SK-N-SH (cell line): ENCODE measurements around the gene UBASH3B. TPM values are rescaled to one million over a fixed set of nuclear protein-coding genes. Genes with fewer than 3 reads are reported as not detected.

Experiments used
- CTCF ChIA-PET: fragments of 300-600, 350-600 bp; formaldehyde crosslinking; extraction: SDS; loops from one replicate; lab custom pipeline; 2021; lab: Yijun Ruan, JAX
- POLR2A ChIA-PET: fragments of 350-600 bp; sonication (Branson Sonifier 250); formaldehyde crosslinking; extraction: SDS; loops from one replicate; lab custom pipeline; 2020; ENCODE audit warnings: antibody characterized with exemption, inconsistent platforms; lab: Yijun Ruan, JAX
- DNase-seq: peaks from one replicate; pipeline ENCODE4 v3.0.0; 2012
- H2AFZ ChIP-seq: fragments of 200-600 bp; sonication (generic); 2 replicates; pipeline ENCODE4 v1.8.1; 2016; ENCODE audit warnings: antibody characterized with exemption, mild to moderate bottlenecking, low read depth
- H3F3A ChIP-seq: fragments of 200-600 bp; sonication (generic); replicated peaks from 2 replicates; pipeline ENCODE3; 2016; ENCODE audit warnings: antibody characterized with exemption, mild to moderate bottlenecking; ENCODE audit not compliant: insufficient read depth
- H3K27ac ChIP-seq, 2 experiments: fragments of 200-500 bp in 1 of 2; fragments of 200-600 bp in 1 of 2; sonication (Bioruptor generic) in 1 of 2; sonication (generic), shearing (Covaris generic) in 1 of 2; 2 replicates each; pipeline versions ENCODE4 v1.5.1 to v1.6.1; 2014 to 2016; ENCODE audit warnings: low read depth in 2 of 2, inconsistent platforms in 1 of 2, low read length in 1 of 2, mild to moderate bottlenecking in 1 of 2, mixed read lengths in 1 of 2
- H3K27me3 ChIP-seq: fragments of 200-600 bp; sonication (generic), shearing (Covaris generic); 2 replicates; pipeline ENCODE4 v1.6.1; 2016; ENCODE audit warnings: mixed run types; ENCODE audit not compliant: insufficient read depth
- H3K36me3 ChIP-seq, 2 experiments: fragments of 200-500 bp in 1 of 2; fragments of 200-600 bp in 1 of 2; sonication (Bioruptor generic) in 1 of 2; sonication (generic) in 1 of 2; replicated peaks in 1 of 2; 2 replicates each; pipeline versions ENCODE3 to v1.5.1; 2014 to 2016; ENCODE audit warnings: low read length in 1 of 2, mild to moderate bottlenecking in 1 of 2; ENCODE audit not compliant: insufficient read depth in 2 of 2, control insufficient read depth in 1 of 2
- H3K4me1 ChIP-seq, 2 experiments: fragments of 200-500 bp in 1 of 2; fragments of 200-600 bp in 1 of 2; sonication (Bioruptor generic) in 1 of 2; sonication (generic), shearing (Covaris generic) in 1 of 2; 2 replicates each; pipeline versions ENCODE4 v1.5.1 to v1.6.1; 2014 to 2016; ENCODE audit warnings: low read depth in 1 of 2, low read length in 1 of 2, mixed run types in 1 of 2; ENCODE audit not compliant: insufficient read depth in 2 of 2, control insufficient read depth in 1 of 2
- H3K4me2 ChIP-seq: fragments of 200-600 bp; sonication (generic), shearing (Covaris generic); 2 replicates; pipeline ENCODE4 v1.6.1; 2017; ENCODE audit warnings: mixed run types
- H3K4me3 ChIP-seq, 2 experiments: fragments of 200-500 bp in 1 of 2; fragments of 200-600 bp in 1 of 2; sonication (Bioruptor generic) in 1 of 2; sonication (generic), shearing (Covaris generic) in 1 of 2; 2 replicates each; pipeline versions ENCODE4 v1.5.1 to v1.8.1; 2014 to 2016; ENCODE audit warnings: low read depth in 2 of 2, inconsistent platforms in 1 of 2, low read length in 1 of 2, mild to moderate bottlenecking in 1 of 2, mixed read lengths in 1 of 2, moderate library complexity in 1 of 2
- H3K79me2 ChIP-seq: fragments of 200-600 bp; sonication (generic); 2 replicates; pipeline ENCODE4 v1.8.1; 2017; ENCODE audit warnings: mild to moderate bottlenecking; ENCODE audit not compliant: insufficient read depth
- H3K9ac ChIP-seq: fragments of 200-600 bp; sonication (generic); 2 replicates; pipeline ENCODE4 v1.6.1; 2017; ENCODE audit warnings: mixed run types
- H3K9me2 ChIP-seq: fragments of 200-600 bp; sonication (generic); 2 replicates; pipeline ENCODE4 v1.6.1; 2017; ENCODE audit warnings: mixed run types
- H3K9me3 ChIP-seq: fragments of 200-600 bp; sonication (generic); 2 replicates; pipeline ENCODE4 v1.6.1; 2017; ENCODE audit warnings: mixed run types, mild to moderate bottlenecking, moderate library complexity
- H4K20me1 ChIP-seq: fragments of 200-600 bp; sonication (generic); 2 replicates; pipeline ENCODE4 v1.6.1; 2017; ENCODE audit warnings: mild to moderate bottlenecking, mixed run types; ENCODE audit not compliant: insufficient read depth
- CHD2 ChIP-seq: fragments of 150-350 bp; IDR thresholded peaks from 2 replicates; pipeline ENCODE4 v1.6.1; 2018; ENCODE audit warnings: low read length; ENCODE audit not compliant: partially characterized antibody
- CTCF ChIP-seq: fragments of 200-600 bp; sonication (generic); IDR thresholded peaks from 2 replicates; pipeline ENCODE4 v1.6.1; 2017; ENCODE audit warnings: antibody characterized with exemption, mild to moderate bottlenecking, moderate library complexity
- ELF1 ChIP-seq: IDR thresholded peaks from 2 replicates; pipeline ENCODE4 v1.4.0; 2012
- FOSL2 ChIP-seq: IDR thresholded peaks from 2 replicates; pipeline ENCODE4 v1.4.0; 2012; ENCODE audit warnings: low read depth, mild to moderate bottlenecking, moderate library complexity, borderline replicate concordance
- GABPA ChIP-seq: IDR thresholded peaks from 2 replicates; pipeline ENCODE4 v1.4.0; 2012; ENCODE audit warnings: low read depth, mild to moderate bottlenecking
- GATA2 ChIP-seq: sonication (generic); formaldehyde crosslinking; IDR thresholded peaks from 2 replicates; pipeline ENCODE4 v1.5.0; 2020; ENCODE audit warnings: mild to moderate bottlenecking, missing genetic modification reagents
- JUND ChIP-seq: IDR thresholded peaks from 2 replicates; pipeline ENCODE4 v1.4.0; 2012
- RAD21 ChIP-seq: IDR thresholded peaks from 2 replicates; pipeline ENCODE4 v1.6.1; 2012; ENCODE audit warnings: mild to moderate bottlenecking, low read length
- SMC3 ChIP-seq: IDR thresholded peaks from 2 replicates; pipeline ENCODE4 v1.6.1; 2012; ENCODE audit warnings: low read depth, low read length, improper control_type of control experiment
- TCF12 ChIP-seq: IDR thresholded peaks from 2 replicates; pipeline ENCODE4 v1.4.0; 2012
- USF2 ChIP-seq: fragments of 150-350 bp; IDR thresholded peaks from 2 replicates; pipeline ENCODE4 v1.6.1; 2017; ENCODE audit warnings: antibody characterized with exemption, low read length, low read depth, borderline replicate concordance
- WGBS: methylation state at CpG from one replicate; pipeline ENCODE4 v1.1.6; 2017; ENCODE audit warnings: low lambda C conversion rate; 5-methylcytosine and 5-hydroxymethylcytosine counted together
- polyA plus RNA-seq, 3 experiments: library from polyadenylated mRNA; depleted of rRNA; stranded (reverse); fragments of >200 nt; gene quantifications; 2 replicates each; pipeline ENCODE4 v1.2.3, GENCODE V29; 2012

UBASH3B gene
- polyA plus RNA-seq, 1 of the 3 experiments (the other 2 are of a cell fraction), result 10.4 TPM

- no peaks in the 10 kb centered on the region for H3K27me3 ChIP-seq
- peaks cover 17% of the 10 kb centered on the region for H3F3A ChIP-seq
- POLR2A ChIA-PET, result no interaction called here
- H3K79me2 ChIP-seq, result no peaks in the 10 kb centered on the region
- H3K4me3 ChIP-seq, result no peak overlapping the region
- H4K20me1 ChIP-seq, result no peaks in the 10 kb centered on the region
- no peaks in the 10 kb centered on the region for H3K9me3 ChIP-seq
- no peak overlapping the region for H3K4me2 ChIP-seq
- no peak overlapping the region for H3K9ac ChIP-seq
- no peaks in the 10 kb centered on the region for H3K9me2 ChIP-seq
- TF ChIP-seq RAD21 (peak; percentile 63), GABPA (no peak), SMC3 (peak; percentile 51), CTCF (peak; percentile 81)
- TF ChIP-seq, all 33 proteins: peak for 3
- Histone ChIP-seq H3K27ac (no peak overlapping the region), H2AFZ (no peak overlapping the region), H3K36me3 (peaks cover 6 to 47% of the 10 kb centered on the region in 2 experiments), H3K4me1 (peaks cover 0 to 8% of the 10 kb centered on the region in 2 experiments; a peak in 2 of 4 replicates)
- whole genome bisulfite sequencing, result 68% methylated on average over 10 of the region's 11 CpGs
- peak; percentile 43 for DNase-seq
- CTCF ChIA-PET, result interaction anchor here (0.6 to 5.4 kb wide), 25 partner anchors 8 to 227 kb away, joined by 3 to 56 read pairs (median 4); no protein-coding TSS in a partner anchor
Measured at GRCh38 chr11:122796128-122796717, 140.7 kb downstream of the UBASH3B start.

GRCh38 chr11:122797651-122798050 is 142.1 kb downstream of the UBASH3B start:
- Histone ChIP-seq H3K27me3 (no peaks in the 10 kb centered on the region), H3K9me3 (no peaks in the 10 kb centered on the region), H3K27ac (no peak overlapping the region), H3K4me3 (no peak overlapping the region), H3F3A (peaks cover 4% of the 10 kb centered on the region), H2AFZ (no peak overlapping the region), H3K9ac (no peak overlapping the region), H3K9me2 (no peaks in the 10 kb centered on the region), H3K4me1 (peaks cover 0 to 2% of the 10 kb centered on the region in 2 experiments; a peak in 2 of 4 replicates), H3K4me2 (no peak overlapping the region), H3K36me3 (peaks cover 6 to 58% of the 10 kb centered on the region in 2 experiments), H3K79me2 (no peaks in the 10 kb centered on the region), H4K20me1 (no peaks in the 10 kb centered on the region)
- no peak for TF ChIP-seq CTCF
- no peak for TF ChIP-seq GATA2 (CRISPR knock-in tag)
- TF ChIP-seq JUND, result no peak
- TF ChIP-seq ELF1, result no peak
- no peak for TF ChIP-seq FOSL2
- TF ChIP-seq CHD2, result no peak
- no peak for TF ChIP-seq TCF12
- no peak for TF ChIP-seq USF2
- WGBS, result 100% methylated on average over 1 of the region's 1 CpG
- ChIA-PET CTCF (interaction anchor here (0.8 to 5.4 kb wide), 6 partner anchors 9 to 66 kb away, joined by 3 to 56 read pairs (median 14); no protein-coding TSS in a partner anchor), POLR2A (no interaction called here)
- no peak for DNase-seq
